Suprapubic skin (tissue), 4 donors: Measurements from ENCODE around the gene RAB40C. TPM values are rescaled to one million over a fixed set of nuclear protein-coding genes. Genes with fewer than 3 reads are reported as not detected.
A peak's percentile ranks its signal among the peaks of the same experiment; 100 is the strongest.

ENCODE experiments used
- DNase-seq, 2 donors: peaks; one replicate each; pipeline ENCODE4 v3.0.0-alpha.2; 2019; ENCODE audit warnings: low spot score in 2 of 2
- H3K27ac ChIP-seq: fragments of 200-600 bp; sonication (generic); one replicate; pipeline ENCODE4 v1.5.1; 2019
- H3K27me3 ChIP-seq: fragments of 200-600 bp; sonication (generic); one replicate; pipeline ENCODE4 v1.5.1; 2019
- H3K36me3 ChIP-seq: fragments of 200-600 bp; sonication (generic); one replicate; pipeline ENCODE4 v1.5.1; 2019
- H3K4me1 ChIP-seq: fragments of 200-600 bp; sonication (generic); one replicate; pipeline ENCODE4 v1.5.1; 2019
- H3K4me3 ChIP-seq: fragments of 200-600 bp; sonication (generic); one replicate; pipeline ENCODE4 v1.5.1; 2019; ENCODE audit warnings: mild to moderate bottlenecking
- H3K9me3 ChIP-seq: fragments of 200-600 bp; sonication (generic); one replicate; pipeline ENCODE4 v1.5.1; 2019
- EP300 ChIP-seq: sonication (generic); formaldehyde crosslinking; IDR thresholded peaks from one replicate; pipeline ENCODE4 v1.6.1; 2017; ENCODE audit warnings: antibody characterized with exemption
- POLR2A ChIP-seq, 2 donors: fragments of 450-650 bp; IDR thresholded peaks; one replicate each; pipeline ENCODE4 v1.6.1; 2017; ENCODE audit warnings: antibody characterized with exemption in 2 of 2, mild to moderate bottlenecking in 2 of 2, moderate library complexity in 2 of 2
- POLR2AphosphoS5 ChIP-seq, 3 donors: sonication (generic); formaldehyde crosslinking; IDR thresholded peaks; one replicate each; pipeline ENCODE4 v1.6.1; 2017; ENCODE audit warnings: antibody characterized with exemption in 3 of 3
- WGBS: methylation state at CpG from one replicate; pipeline ENCODE4 v1.1.5; 2018; 5-methylcytosine and 5-hydroxymethylcytosine counted together
- total RNA-seq, 4 donors: library from RNA; depleted of rRNA; stranded (reverse); fragments of >200 nt; gene quantifications; one replicate each; pipeline ENCODE4 v1.1.0, GENCODE V29; 2016
- TF ChIP-seq, protein P1 (sequence below), 2 donors: fragments of 200-600 bp in 1 of 2; fragments of 450-650 bp in 1 of 2; sonication (generic) in 1 of 2; IDR thresholded peaks; one replicate each; pipeline ENCODE4 v1.5.1; 2016 to 2019; ENCODE audit warnings: antibody characterized with exemption in 2 of 2, mild to moderate bottlenecking in 1 of 2, moderate library complexity in 1 of 2

Gene RAB40C
- total RNA-seq, 4 donors from 2014 or later: 77.8 to 116 (median 110) TPM

- peaks cover 38% of the 10 kb centered on the region for H3K36me3 ChIP-seq
- no peaks in the 10 kb centered on the region for H3K27me3 ChIP-seq
- peaks cover 47% of the 10 kb centered on the region for H3K4me1 ChIP-seq
- WGBS: 94% methylated on average over 16 of the region's 35 CpGs
- no peak overlapping the region for H3K4me3 ChIP-seq
- TF ChIP-seq, protein P1, sequence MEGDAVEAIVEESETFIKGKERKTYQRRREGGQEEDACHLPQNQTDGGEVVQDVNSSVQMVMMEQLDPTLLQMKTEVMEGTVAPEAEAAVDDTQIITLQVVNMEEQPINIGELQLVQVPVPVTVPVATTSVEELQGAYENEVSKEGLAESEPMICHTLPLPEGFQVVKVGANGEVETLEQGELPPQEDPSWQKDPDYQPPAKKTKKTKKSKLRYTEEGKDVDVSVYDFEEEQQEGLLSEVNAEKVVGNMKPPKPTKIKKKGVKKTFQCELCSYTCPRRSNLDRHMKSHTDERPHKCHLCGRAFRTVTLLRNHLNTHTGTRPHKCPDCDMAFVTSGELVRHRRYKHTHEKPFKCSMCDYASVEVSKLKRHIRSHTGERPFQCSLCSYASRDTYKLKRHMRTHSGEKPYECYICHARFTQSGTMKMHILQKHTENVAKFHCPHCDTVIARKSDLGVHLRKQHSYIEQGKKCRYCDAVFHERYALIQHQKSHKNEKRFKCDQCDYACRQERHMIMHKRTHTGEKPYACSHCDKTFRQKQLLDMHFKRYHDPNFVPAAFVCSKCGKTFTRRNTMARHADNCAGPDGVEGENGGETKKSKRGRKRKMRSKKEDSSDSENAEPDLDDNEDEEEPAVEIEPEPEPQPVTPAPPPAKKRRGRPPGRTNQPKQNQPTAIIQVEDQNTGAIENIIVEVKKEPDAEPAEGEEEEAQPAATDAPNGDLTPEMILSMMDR (IDR thresholded peaks at IDR 0.05): no peak
- no peak for TF ChIP-seq POLR2AphosphoS5 (IDR thresholded peaks at IDR 0.05)
- TF ChIP-seq EP300: no peak
- TF ChIP-seq POLR2A (IDR thresholded peaks at IDR 0.05): no peak
- peak in 1 of 2 donors; percentile 77 for DNase-seq
- H3K27ac ChIP-seq: peak overlapping the region; percentile 23
- no peaks in the 10 kb centered on the region for H3K9me3 ChIP-seq
Observed at GRCh38 chr16:625977-626765, 36.3 kb downstream of the RAB40C start.

- H3K4me1 ChIP-seq: peaks cover 43% of the 10 kb centered on the region
- peak overlapping the region; percentile 23 for H3K27ac ChIP-seq
- TF ChIP-seq POLR2AphosphoS5 (IDR thresholded peaks at IDR 0.05): no peak
- TF ChIP-seq POLR2A (IDR thresholded peaks at IDR 0.05): no peak
- TF ChIP-seq EP300: no peak
- TF ChIP-seq, protein P1 (IDR thresholded peaks at IDR 0.05): no peak
Observed at GRCh38 chr16:626787-627453, 37.1 kb downstream of the RAB40C start.

DNA sequence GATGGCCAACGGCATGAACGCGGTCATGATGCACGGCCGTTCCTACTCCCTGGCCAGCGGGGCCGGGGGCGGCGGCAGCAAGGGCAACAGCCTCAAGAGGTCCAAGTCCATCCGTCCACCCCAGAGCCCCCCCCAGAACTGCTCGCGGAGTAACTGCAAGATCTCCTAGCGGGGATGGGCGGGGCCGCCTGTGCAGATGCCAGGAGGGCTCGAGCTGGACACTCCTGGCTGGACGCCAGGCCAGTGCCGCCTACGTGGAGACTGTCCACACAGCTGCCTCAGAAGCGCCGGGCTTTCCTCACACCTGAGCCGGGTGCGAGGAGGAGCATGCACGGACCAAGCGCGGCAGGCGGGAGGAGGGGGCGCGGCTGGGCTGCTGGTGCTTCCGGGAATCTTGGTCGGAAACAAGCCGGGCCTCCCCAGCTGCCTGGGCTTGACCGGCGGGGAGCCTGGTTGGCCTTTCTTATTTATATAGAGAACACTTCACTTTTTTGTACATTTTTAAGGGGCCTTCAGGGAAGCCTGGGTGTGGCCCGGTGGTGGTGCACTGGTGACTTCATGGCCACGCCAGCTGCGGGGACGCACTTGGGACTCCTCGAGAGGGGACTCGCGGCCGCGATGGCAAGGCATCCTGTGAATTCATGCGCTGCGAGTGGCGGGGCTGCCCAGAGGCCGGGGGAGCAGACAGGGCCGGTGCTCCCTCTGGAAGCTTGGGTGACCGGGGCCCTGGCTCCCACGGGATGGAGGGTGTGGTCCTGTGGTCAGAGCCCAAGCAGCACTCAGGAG lies 37.8 kb downstream of the RAB40C start:
- TF ChIP-seq, protein P1 (IDR thresholded peaks at IDR 0.05): no peak
- TF ChIP-seq EP300 (no peak), POLR2AphosphoS5 (IDR thresholded peaks at IDR 0.05) (no peak), POLR2A (IDR thresholded peaks at IDR 0.05) (no peak)
- peaks cover 38% of the 10 kb centered on the region for H3K36me3 ChIP-seq
- DNase-seq: peak; percentile 71 to 82
- peaks cover 36% of the 10 kb centered on the region for H3K4me1 ChIP-seq
- H3K9me3 ChIP-seq: no peaks in the 10 kb centered on the region
- no peak overlapping the region for H3K4me3 ChIP-seq
- WGBS: 90% methylated on average over 27 of the region's 50 CpGs
- no peak overlapping the region for H3K27ac ChIP-seq
- H3K27me3 ChIP-seq: no peaks in the 10 kb centered on the region

More at GRCh38 chr16:626787-627453, 37.1 kb downstream of the RAB40C start:
- Histone ChIP-seq H3K4me3 (no peak overlapping the region), H3K27me3 (no peaks in the 10 kb centered on the region), H3K9me3 (no peaks in the 10 kb centered on the region), H3K36me3 (peaks cover 38% of the 10 kb centered on the region)
- 70% methylated on average over 20 of the region's 29 CpGs for WGBS
- DNase-seq: peak; percentile 80 to 84

DNA sequence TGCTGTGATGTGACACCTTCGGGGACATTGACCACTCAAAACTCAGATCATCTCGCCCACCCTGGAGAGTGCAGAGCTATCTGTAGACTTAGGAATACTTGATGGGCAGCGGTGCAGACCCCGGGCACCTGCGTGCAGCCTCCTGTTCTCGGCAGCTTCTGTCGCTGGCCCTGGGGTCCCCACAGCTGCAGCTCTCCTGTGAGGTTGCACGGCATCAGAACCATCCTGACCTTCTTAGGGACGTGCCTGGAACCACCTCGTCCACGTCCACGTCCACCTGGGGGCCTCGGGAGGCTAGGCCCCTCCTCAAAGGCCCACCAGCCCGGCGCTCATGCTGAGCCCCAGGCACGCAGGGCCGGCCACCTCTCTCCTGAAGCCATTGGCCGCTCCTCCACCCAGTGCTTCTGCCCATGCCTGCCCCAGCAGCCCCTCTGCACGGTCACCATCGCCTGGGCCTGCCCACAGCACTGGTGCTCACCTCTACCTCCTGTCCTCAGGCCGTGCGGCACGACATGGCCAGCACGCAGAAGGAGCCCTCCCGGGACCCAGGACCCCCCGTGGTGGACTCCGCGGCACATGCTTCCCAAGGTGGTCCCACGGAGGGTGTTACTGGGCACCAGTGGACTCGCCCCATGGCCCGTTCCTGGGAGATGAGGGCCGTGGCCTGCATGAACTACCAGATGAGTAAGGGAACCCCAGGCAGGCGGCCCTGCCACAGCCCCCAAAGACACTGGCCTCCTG lies 38.6 kb downstream of the RAB40C start:
- Histone ChIP-seq H3K36me3 (peaks cover 45% of the 10 kb centered on the region), H3K4me1 (peaks cover 29% of the 10 kb centered on the region), H3K9me3 (no peaks in the 10 kb centered on the region), H3K27me3 (no peaks in the 10 kb centered on the region), H3K27ac (no peak overlapping the region), H3K4me3 (no peak overlapping the region)
- DNase-seq: peak in 1 of 2 donors; percentile 64
- WGBS: 86% methylated on average over 33 of the region's 33 CpGs
- no peak for TF ChIP-seq EP300
- TF ChIP-seq POLR2AphosphoS5 (IDR thresholded peaks at IDR 0.05): no peak
- no peak for TF ChIP-seq POLR2A (IDR thresholded peaks at IDR 0.05)
- TF ChIP-seq, protein P1 (IDR thresholded peaks at IDR 0.05): no peak
